ENCODE measurements around the gene VIPR2.
"Not testable (repeated sequence)": the region's sequence is repeated elsewhere in the genome, so short reads cannot be mapped to it uniquely, and the experiment has no call there.

The VIPR2 gene

GRCh38 chr7:158992759-158993158 is 151.9 kb downstream of the VIPR2 start:
- peak overlapping the region; percentile 37; the same call in 1 of the 2 replicates for H3K4me3 ChIP-seq (ENCODE audit: low read depth, low read length)
- peaks cover 2% of the 10 kb centered on the region; the same call in 1 of the 2 replicates for H3K4me1 ChIP-seq (ENCODE audit: control insufficient read depth, insufficient read depth, low read length)
- H3K9me3 ChIP-seq (ENCODE audit: control insufficient read depth, insufficient read depth, low read depth, low read length): peaks cover 22% of the 10 kb centered on the region
- no peak overlapping the region for H3K27ac ChIP-seq (ENCODE audit: low read depth, low read length)
- H3K36me3 ChIP-seq (ENCODE audit: control insufficient read depth, insufficient read depth, low read length): no peaks in the 10 kb centered on the region
- H3K27me3 ChIP-seq (ENCODE audit: control insufficient read depth, insufficient read depth, low read length): peaks cover 84% of the 10 kb centered on the region
- no peak overlapping the region for H3K9ac ChIP-seq (ENCODE audit: low read length)

DNA sequence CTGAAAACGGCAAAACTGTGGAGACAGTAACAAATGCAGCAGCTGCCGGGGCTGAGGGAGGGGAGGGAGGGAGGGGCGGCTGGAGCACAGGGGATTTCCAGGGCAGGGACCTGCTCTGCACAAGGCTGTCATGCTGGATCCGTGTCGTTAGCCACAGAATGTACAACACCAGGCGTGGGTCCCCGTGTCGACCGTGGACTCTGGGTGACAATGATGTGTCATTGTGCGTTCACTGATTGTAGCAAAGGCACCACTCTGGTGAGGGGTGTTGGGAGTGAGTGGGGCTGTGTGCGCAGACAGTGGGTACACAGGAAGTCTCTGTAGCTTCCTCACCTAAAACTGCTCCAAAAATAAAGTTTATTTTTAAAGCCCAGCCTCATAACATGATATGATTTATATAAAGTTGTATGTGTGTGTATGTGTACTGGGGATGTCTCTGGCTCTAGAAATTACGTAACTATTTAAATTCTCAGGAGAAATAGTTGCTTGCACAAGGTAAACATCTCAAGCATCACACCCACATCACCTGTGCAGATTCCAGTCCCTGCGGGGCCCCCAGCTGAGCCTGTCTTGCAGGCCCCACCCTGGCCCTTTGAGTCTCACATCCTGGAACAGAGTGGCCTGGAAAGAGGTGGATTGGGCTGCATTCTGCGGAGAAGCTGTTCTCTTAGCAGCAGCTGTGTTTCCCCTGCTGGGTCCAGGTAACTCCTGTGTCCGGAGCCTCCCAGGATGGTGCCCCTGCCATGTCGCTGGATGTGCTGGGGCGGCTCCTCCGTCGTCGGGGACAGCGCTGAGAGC is 152.6 kb downstream of the VIPR2 start:
- H3K4me3 ChIP-seq (ENCODE audit: low read depth, low read length): no peak overlapping the region
- no peak overlapping the region for H3K9ac ChIP-seq (ENCODE audit: low read length)
- no peaks in the 10 kb centered on the region for H3K36me3 ChIP-seq (ENCODE audit: control insufficient read depth, insufficient read depth, low read length)
- H3K27me3 ChIP-seq (ENCODE audit: control insufficient read depth, insufficient read depth, low read length): peaks cover 77% of the 10 kb centered on the region
- peaks cover 29% of the 10 kb centered on the region for H3K9me3 ChIP-seq (ENCODE audit: control insufficient read depth, insufficient read depth, low read depth, low read length)
- no peaks in the 10 kb centered on the region for H3K4me1 ChIP-seq (ENCODE audit: control insufficient read depth, insufficient read depth, low read length)
- no peak overlapping the region for H3K27ac ChIP-seq (ENCODE audit: low read depth, low read length)

- Histone ChIP-seq H3K4me1 (ENCODE audit: control insufficient read depth, insufficient read depth, low read length) (no peaks in the 10 kb centered on the region), H3K9ac (ENCODE audit: low read length) (no peak overlapping the region), H3K27ac (ENCODE audit: low read depth, low read length) (no peak overlapping the region), H3K9me3 (ENCODE audit: control insufficient read depth, insufficient read depth, low read depth, low read length) (peaks cover 50% of the 10 kb centered on the region), H3K27me3 (ENCODE audit: control insufficient read depth, insufficient read depth, low read length) (peaks cover 46% of the 10 kb centered on the region), H3K36me3 (ENCODE audit: control insufficient read depth, insufficient read depth, low read length) (no peaks in the 10 kb centered on the region), H3K4me3 (ENCODE audit: low read depth, low read length) (no peak overlapping the region)
Measured at GRCh38 chr7:158988996-158989395, 155.7 kb downstream of the VIPR2 start.

- Histone ChIP-seq H3K9me3 (ENCODE audit: control insufficient read depth, insufficient read depth, low read depth, low read length) (peaks cover 50% of the 10 kb centered on the region), H3K27me3 (ENCODE audit: control insufficient read depth, insufficient read depth, low read length) (peaks cover 40% of the 10 kb centered on the region), H3K4me1 (ENCODE audit: control insufficient read depth, insufficient read depth, low read length) (no peaks in the 10 kb centered on the region), H3K9ac (ENCODE audit: low read length) (no peak overlapping the region), H3K36me3 (ENCODE audit: control insufficient read depth, insufficient read depth, low read length) (no peaks in the 10 kb centered on the region), H3K27ac (ENCODE audit: low read depth, low read length) (no peak overlapping the region), H3K4me3 (ENCODE audit: low read depth, low read length) (no peak overlapping the region)
Measured at GRCh38 chr7:158988302-158988862, 156.3 kb downstream of the VIPR2 start.

- Histone ChIP-seq H3K27me3 (ENCODE audit: control insufficient read depth, insufficient read depth, low read length) (peaks cover 33% of the 10 kb centered on the region), H3K27ac (ENCODE audit: low read depth, low read length) (no peak overlapping the region), H3K36me3 (ENCODE audit: control insufficient read depth, insufficient read depth, low read length) (no peaks in the 10 kb centered on the region), H3K9me3 (ENCODE audit: control insufficient read depth, insufficient read depth, low read depth, low read length) (peaks cover 57% of the 10 kb centered on the region), H3K4me1 (ENCODE audit: control insufficient read depth, insufficient read depth, low read length) (no peaks in the 10 kb centered on the region), H3K9ac (ENCODE audit: low read length) (no peak overlapping the region), H3K4me3 (ENCODE audit: low read depth, low read length) (no peak overlapping the region)
Measured at GRCh38 chr7:158987691-158988090, 157.0 kb downstream of the VIPR2 start.

GRCh38 chr7:158985583-158985982 is 159.1 kb downstream of the VIPR2 start:
- Histone ChIP-seq H3K36me3 (ENCODE audit: control insufficient read depth, insufficient read depth, low read length) (no peaks in the 10 kb centered on the region), H3K4me3 (ENCODE audit: low read depth, low read length) (no peak overlapping the region), H3K4me1 (ENCODE audit: control insufficient read depth, insufficient read depth, low read length) (no peaks in the 10 kb centered on the region), H3K27me3 (ENCODE audit: control insufficient read depth, insufficient read depth, low read length) (peaks cover 12% of the 10 kb centered on the region; the same call in 1 of the 2 replicates), H3K9me3 (ENCODE audit: control insufficient read depth, insufficient read depth, low read depth, low read length) (peaks cover 76% of the 10 kb centered on the region), H3K27ac (ENCODE audit: low read depth, low read length) (no peak overlapping the region), H3K9ac (ENCODE audit: low read length) (no peak overlapping the region)

GRCh38 chr7:158984007-158984406 is 160.7 kb downstream of the VIPR2 start:
- peaks cover 91% of the 10 kb centered on the region for H3K9me3 ChIP-seq (ENCODE audit: control insufficient read depth, insufficient read depth, low read depth, low read length)

DNA sequence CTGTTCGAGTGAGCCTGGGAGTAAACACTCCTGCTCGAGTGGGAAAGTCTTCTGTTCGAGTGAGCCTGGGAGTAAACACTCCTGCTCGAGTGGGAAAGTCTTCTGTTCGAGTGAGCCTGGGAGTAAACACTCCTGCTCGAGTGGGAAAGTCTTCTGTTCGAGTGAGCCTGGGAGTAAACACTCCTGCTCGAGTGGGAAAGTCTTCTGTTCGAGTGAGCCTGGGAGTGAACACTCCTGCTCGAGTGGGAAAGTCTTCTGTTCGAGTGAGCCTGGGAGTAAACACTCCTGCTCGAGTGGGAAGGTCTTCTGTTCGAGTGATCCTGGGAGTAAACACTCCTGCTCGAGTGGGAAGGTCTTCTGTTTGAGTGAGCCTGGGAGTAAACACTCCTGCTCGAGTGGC is 162.6 kb downstream of the VIPR2 start:
- H3K9me3 ChIP-seq (ENCODE audit: control insufficient read depth, insufficient read depth, low read depth, low read length): peaks cover 76% of the 10 kb centered on the region

More at GRCh38 chr7:158984007-158984406, 160.7 kb downstream of the VIPR2 start:
- H3K4me3 ChIP-seq (ENCODE audit: low read depth, low read length); H3K27ac ChIP-seq (ENCODE audit: low read depth, low read length); H3K9ac ChIP-seq (ENCODE audit: low read length); H3K36me3 ChIP-seq (ENCODE audit: control insufficient read depth, insufficient read depth, low read length); H3K4me1 ChIP-seq (ENCODE audit: control insufficient read depth, insufficient read depth, low read length); H3K27me3 ChIP-seq (ENCODE audit: control insufficient read depth, insufficient read depth, low read length): not testable (repeated sequence)

DNA sequence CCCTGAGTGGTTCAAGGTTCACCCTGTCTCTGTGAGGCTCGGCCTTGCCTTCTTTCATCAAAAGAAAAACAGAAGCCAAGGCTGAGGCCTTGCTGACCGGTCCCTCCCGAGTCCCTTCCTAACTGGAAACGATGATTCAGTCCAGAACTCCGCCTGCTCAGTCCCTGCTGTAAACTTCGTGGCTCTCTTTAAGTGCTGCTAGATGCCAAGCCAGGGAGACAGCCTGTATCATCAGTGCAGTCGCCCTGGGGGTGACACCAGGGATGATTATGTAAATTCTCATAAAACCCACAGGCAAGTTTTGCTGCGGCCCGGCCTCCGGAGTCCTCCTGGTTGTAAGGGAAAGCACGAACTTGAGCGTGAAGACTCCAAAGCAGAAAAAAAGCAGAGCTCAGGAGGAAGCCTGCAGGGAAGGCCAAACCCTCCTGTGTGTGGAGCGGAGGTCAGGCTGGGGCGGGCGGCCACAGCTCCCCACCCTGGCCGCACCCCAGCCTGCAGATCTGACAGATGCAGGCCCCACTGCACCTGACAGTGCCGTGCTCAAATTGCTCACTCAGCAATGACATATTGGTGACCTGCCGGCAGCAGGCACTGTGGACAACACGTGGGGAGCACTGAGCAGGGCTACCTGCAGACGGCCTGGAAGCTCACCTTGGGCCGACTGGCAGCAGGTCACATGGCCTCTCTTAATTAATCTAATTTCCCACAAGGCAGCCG is 164.9 kb downstream of the VIPR2 start:
- Histone ChIP-seq H3K4me3 (ENCODE audit: low read depth, low read length) (no peak overlapping the region), H3K27ac (ENCODE audit: low read depth, low read length) (no peak overlapping the region), H3K27me3 (ENCODE audit: control insufficient read depth, insufficient read depth, low read length) (no peaks in the 10 kb centered on the region), H3K36me3 (ENCODE audit: control insufficient read depth, insufficient read depth, low read length) (no peaks in the 10 kb centered on the region), H3K4me1 (ENCODE audit: control insufficient read depth, insufficient read depth, low read length) (no peaks in the 10 kb centered on the region; the same call in 1 of the 2 replicates), H3K9ac (ENCODE audit: low read length) (no peak overlapping the region), H3K9me3 (ENCODE audit: control insufficient read depth, insufficient read depth, low read depth, low read length) (peaks cover 56% of the 10 kb centered on the region)

More for the DNA sequence above, 162.6 kb downstream of the VIPR2 start:
- H3K4me1 ChIP-seq (ENCODE audit: control insufficient read depth, insufficient read depth, low read length); H3K27ac ChIP-seq (ENCODE audit: low read depth, low read length); H3K27me3 ChIP-seq (ENCODE audit: control insufficient read depth, insufficient read depth, low read length); H3K4me3 ChIP-seq (ENCODE audit: low read depth, low read length); H3K9ac ChIP-seq (ENCODE audit: low read length); H3K36me3 ChIP-seq (ENCODE audit: control insufficient read depth, insufficient read depth, low read length): not testable (repeated sequence)

GRCh38 chr7:158979023-158979529 is 165.6 kb downstream of the VIPR2 start:
- Histone ChIP-seq H3K36me3 (ENCODE audit: control insufficient read depth, insufficient read depth, low read length) (no peaks in the 10 kb centered on the region), H3K4me1 (ENCODE audit: control insufficient read depth, insufficient read depth, low read length) (no peaks in the 10 kb centered on the region; the same call in 1 of the 2 replicates), H3K27ac (ENCODE audit: low read depth, low read length) (no peak overlapping the region), H3K27me3 (ENCODE audit: control insufficient read depth, insufficient read depth, low read length) (no peaks in the 10 kb centered on the region), H3K9me3 (ENCODE audit: control insufficient read depth, insufficient read depth, low read depth, low read length) (peaks cover 50% of the 10 kb centered on the region), H3K4me3 (ENCODE audit: low read depth, low read length) (no peak overlapping the region), H3K9ac (ENCODE audit: low read length) (no peak overlapping the region)

All from HUES6 (cell line).